GM19324 (cell line): ENCODE data around the gene KCTD17.
"Not testable (repeated sequence)": the region's sequence is repeated elsewhere in the genome, so short reads cannot be mapped to it uniquely, and the experiment has no call there.

Experiments used
- ATAC-seq: cut with Tn5 transposase; IDR thresholded peaks from one replicate; pipeline ENCODE4 v1.9.1; 2021; ENCODE audit warnings: mild to moderate bottlenecking, moderate library complexity; ENCODE audit not compliant: unreplicated experiment, low FRiP score

Gene KCTD17

DNA sequence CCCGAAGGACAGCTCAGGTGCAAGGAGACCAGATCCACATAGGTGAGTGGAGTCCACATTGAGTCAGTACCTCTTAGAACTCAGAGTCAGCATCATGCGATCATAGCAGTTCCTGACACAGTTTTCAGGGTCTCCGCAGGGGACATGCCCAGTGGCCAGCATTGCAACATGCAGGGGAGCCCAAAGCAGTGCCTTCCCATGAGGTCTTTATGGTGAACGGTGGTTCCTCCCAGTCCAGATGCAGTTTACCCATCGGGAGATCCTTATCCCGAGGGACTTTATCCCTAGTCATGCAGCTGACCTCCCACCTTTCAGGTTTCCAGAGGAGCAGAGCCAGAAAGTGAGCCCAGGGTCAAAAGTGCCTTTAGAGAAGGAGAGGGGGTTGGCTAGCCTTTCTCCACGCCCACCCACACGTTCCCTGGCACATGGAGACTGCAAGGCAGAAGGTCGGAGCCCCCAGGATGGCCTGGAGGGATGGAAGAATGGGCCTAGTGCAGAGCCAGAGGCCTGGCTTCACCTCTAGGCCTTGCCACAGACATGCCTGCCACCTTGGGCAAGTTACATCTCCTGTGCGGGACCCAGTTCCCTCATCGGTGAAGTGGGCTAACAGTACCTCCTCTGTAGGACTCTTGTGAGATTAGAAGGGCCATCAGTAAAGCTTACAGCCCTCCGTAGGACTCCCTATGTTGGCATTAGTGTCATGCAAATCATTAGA lies 6.4 kb downstream of the KCTD17 start:
- ATAC-seq, result no peak

DNA sequence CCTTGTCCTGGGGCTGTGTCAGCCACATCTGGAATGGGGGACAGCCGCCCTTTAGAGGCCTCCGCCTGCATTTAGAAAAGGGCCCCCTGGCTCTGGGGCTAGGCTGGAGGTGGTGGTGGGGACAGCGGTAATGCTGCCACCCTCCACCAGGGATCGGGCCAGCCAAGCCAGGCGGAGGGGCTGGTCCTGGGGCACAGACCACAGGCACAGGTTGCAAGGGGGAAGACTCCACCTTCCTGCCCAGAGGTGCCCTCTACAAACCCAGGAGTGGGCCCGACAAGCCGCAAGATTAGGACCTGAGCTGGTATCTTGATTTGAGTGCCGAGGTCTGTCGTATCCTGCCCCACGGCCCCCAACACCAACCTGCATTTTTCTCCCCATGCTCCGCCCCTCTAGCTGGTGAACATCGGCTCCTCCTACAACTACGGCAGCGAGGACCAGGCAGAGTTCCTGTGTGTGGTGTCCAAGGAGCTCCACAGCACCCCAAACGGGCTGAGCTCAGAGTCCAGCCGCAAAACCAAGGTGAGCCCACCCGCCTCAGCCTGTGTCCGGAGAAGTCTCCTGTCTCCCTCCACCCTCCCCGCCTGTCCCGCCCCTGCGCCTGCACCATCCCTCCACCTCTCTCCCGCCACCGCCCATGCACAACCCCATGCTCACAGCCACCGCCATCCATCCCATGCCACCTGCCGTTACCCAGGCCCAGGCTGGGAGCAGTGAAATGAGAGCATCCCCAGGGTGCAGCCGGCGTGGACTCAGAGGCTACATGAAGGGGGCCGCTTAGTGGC lies 7.6 kb downstream of the KCTD17 start:
- no peak for ATAC-seq

DNA sequence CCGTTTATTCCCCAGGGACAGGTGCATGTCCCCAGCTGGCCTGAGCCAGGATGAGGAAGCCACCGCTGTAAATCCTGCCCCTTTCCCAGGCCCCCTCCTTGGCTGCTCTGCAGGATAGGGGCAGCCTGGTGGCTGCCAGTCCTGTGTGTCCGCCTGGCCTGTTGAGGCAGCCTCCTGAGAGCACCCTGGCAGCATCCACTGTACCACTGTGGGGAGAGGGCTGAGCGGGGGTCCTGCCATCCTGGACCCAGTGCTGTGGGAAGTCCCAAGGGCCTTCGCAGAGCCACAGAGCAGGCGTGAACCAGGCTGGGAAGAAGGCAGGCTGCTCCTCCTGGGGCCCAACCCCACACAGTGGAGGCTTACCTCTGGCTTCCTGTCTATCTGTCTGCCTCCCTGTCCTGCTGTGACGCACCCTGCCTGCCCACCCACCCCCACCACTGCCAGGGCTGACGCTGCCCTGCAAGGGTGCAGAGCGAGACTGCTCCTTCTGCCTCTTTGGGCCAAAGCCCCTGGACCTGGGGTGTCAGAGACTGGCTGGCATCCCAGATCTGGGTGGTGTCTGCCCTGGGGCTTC lies 8.4 kb downstream of the KCTD17 start:
- ATAC-seq, result no peak

GRCh38 chr22:37060801-37061610 lies 9.5 kb downstream of the KCTD17 start:
- no peak for ATAC-seq

- no peak for ATAC-seq
Measured at GRCh38 chr22:37061611-37062375, 10.3 kb downstream of the KCTD17 start.

DNA sequence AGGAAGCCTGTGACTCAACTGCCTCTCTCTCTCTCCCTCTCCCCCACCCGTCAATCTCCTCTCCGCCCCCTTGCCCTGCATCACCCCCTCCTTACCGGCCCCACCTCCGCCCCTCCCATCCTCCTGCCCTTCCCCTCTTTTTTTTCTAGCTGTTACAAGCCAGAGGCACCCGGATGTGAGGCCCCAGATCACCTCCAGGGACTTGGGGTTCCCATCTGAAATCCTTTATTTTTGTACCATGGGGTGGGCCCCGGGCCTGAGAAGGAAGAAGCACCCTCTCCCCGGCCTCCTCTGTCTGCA lies 10.8 kb downstream of the KCTD17 start:
- ATAC-seq, result no peak

DNA sequence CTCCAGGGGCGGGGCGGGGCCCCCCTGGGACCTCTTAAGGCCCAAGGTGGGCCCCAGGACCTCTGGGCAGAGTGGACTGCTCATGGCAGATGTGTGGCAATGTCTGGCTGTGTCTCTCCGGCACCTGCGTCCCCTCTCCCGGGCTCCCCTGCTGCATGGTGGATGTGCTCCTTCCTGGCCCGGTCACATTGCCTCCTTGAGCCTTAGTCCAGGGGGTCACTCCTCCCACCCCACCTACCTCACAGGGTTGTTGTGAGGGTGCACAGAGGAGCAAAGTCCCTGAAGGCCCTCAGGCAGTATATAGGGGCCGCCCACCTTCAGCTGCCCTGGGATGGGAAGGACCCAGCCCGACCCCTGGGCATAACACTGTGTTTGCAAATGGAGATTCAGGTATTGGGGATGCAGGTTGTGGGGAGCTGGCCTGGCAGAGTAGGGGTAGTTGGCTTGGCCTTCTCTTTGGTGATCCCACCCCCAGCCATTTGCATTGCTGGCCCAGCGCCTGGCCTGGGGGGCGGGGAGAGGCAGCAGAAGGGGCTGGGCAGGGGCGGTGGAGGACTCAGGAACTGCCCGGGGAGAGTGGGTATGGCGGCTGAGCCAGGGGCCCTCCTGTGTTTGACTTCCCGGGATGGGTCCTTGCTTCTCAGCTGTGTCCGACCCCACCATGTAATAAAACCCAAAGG lies 11.3 kb downstream of the KCTD17 start:
- no peak for ATAC-seq

DNA sequence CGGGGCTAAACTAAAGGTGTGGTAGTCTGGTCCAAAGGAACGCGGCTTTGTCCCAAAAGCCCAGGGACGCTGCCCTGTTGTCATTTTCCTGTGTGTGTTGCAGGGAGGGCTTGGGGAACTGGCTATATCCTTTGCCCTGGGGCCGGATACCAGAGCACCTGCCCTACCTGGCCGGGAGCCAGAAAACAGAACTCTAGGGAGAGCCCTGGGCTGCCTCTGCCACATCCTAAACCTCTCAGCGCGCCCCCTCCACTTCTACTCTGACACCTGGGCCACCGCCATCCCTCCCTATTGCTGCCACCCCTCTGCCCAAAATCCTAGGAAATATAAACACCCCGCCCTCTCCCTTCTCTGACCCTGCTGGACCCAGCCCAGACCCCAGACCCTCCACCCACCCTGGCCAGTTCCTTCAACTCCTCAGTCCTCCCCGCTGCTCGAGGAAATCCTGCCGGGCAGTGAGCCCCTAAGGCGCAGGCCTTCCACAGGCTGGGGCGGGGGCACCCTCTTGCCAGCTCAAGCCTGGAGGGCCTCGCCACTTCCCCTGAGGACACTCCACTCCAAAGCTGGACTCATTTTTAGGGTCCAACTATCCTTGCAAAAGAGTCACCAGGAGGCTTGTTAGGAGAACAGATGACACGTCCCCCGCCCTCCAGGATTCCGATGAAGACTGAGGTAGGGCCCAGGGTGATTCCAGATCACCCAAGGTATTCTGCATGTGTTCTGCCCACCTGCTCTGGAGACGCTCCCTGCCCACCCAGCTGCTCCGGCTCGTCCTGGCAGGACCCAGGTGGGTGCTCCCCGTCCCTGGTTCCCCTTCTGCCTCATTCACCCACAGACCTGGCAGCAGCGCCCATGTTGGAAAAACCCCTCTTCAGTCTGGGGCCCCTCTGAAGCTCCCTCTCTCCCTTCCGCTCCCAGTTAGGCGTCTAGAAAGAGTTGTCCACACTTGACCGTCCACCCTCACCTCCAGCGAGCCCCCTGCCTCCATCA lies 12.2 kb downstream of the KCTD17 start:
- no peak for ATAC-seq

GRCh38 chr22:37064553-37064952 lies 13.0 kb downstream of the KCTD17 start:
- ATAC-seq, result no peak

DNA sequence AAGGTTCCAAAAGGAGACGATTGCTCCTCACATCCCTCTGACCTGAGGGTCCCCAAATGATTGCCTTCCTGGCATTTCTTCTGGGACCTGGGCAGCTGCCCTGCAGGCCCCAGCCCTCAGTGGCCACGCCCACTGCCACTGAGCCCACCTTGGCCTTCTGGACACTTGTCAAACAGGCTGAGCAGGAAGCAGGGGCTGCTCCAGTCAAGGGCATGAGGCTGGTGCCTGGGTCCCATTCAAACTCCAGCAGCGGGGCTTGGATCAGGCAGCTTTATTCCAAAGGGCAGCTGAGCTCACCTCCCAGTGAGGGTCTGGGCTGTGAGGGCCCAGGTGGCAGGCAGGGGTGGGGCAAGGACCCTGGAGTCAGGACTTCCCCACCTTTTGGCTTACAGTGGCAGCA lies 13.6 kb downstream of the KCTD17 start:
- ATAC-seq, result no peak

DNA sequence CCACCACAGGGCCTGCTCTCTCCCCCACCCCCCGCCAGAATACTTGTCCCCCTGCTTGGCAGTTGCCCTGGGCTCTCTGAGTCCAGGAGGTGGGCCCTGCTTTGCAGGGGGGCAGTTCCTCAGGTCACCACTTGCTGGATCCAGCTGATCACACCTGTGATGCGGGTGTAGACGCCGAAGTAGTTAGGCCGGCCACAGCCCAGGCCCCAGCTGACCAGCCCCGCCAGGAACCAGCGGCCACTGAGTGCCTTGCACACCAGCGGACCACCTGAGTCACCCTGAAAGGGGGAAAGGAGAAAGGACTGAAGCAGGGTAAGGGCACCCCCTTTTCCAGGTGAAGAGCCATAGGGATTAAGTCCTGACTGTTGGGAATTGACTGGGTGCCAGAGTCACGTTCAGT lies 14.4 kb downstream of the KCTD17 start:
- ATAC-seq, result no peak

DNA sequence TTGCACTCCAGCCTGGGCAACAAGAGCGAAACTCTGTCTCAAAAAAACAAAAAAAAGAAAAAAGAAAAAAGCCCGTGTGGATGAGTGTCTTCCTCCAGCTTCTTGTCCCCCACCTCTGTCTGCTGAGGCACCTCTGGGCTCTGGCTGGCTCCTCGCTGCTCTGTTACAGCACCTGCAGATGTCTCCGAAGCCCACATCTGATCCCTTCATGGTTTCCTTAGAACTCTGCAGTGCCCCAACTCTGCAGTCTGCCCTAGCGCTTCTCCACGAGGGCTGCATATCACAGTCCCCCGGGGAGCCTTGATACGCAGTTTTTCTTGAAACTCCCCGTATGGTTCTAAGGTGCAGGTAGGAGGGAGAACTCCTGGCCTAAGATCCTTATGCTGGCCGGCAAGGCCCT lies 15.9 kb downstream of the KCTD17 start:
- no peak for ATAC-seq

DNA sequence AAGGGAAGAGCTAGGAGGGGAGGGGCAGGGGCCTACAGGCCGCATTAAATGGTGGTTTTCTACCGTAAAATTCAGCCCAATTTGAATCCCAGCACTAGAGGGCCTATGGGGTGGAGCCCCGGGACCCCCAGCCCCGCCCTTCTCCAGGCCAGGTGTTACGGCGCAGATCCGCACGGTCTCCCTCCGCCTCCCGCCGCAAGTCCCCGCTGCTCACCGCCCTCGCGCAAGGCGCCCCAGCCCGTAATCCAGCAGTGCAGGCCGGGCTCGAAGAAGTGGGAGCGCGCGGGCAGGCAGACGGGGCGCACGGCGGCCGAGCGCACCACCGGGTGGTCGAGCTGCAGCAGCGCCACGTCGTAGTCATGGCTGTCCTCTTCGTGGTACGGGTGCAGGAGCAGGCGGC lies 17.3 kb downstream of the KCTD17 start:
- no peak for ATAC-seq

- ATAC-seq, result no peak
Measured at GRCh38 chr22:37069319-37069718, 17.8 kb downstream of the KCTD17 start.

DNA sequence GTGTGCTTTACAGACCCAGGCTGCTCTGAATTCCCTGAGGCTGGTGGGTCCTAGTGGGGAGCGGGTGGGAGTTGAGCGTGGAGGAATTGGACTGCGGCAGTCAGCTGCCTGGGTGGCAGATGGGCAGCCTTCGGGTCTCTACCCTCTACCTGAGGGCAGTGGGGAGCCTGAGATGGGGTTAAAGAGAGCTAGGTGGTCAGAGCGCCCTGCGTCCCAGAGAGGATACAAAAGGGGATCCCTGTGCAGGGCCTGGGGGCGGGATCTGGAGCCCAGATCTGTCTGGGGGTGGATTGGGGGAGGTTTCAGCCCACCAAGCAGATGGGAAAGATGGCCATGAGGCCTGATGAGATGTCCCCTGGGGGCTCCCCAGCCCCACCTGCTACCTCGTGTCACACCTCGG lies 18.2 kb downstream of the KCTD17 start:
- no peak for ATAC-seq

GRCh38 chr22:37070334-37070733 lies 18.8 kb downstream of the KCTD17 start:
- no peak for ATAC-seq

- ATAC-seq, result no peak
Measured at GRCh38 chr22:37070744-37071143, 19.2 kb downstream of the KCTD17 start.

DNA sequence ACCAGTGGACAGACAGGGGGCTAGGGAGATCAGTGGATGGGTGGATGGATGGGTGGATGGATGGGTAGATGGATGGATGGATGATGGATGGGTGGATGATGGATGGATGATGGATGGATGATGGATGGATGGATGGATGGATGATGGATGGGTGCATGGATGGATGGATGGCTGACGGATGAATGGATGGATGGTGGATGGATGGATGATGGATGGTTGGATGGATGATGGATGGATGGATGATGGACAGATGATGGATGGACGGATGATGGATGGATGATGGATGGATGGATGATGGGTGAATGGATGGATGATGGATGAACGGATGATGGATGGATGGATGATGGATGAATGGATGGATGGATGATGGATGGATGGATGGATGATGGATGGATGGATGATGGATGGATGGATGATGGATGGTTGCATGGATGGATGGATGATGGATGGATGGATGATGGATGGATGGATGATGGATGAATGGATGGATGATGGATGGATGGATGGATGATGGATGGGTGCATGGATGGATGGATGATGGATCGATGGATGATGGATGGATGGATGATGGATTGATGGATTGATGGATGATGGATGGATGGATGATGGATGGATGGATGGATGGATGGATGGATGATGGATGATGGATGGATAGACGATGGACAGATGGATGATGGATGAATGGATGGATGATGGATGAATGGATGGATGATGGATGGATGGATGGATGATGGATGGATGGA lies 20.5 kb downstream of the KCTD17 start:
- ATAC-seq, result not testable (repeated sequence)
